COLO829 (cell line): ENCODE data around the gene ATXN2L.
"Not testable (repeated sequence)": the region's sequence is repeated elsewhere in the genome, so short reads cannot be mapped to it uniquely, and the experiment has no call there.

Experiments used
- DNase-seq: peaks from one replicate; pipeline ENCODE4 v3.0.0; 2012; ENCODE audit warnings: low spot score

Gene ATXN2L

GRCh38 chr16:28822520-28823290, at the start of gene ATXN2L:
ATXN2L (plus strand) TSS chr16:28822999; CDS start chr16:28823260, 261 bp downstream.
- DNase-seq, result peak; percentile 85

- DNase-seq, result not testable (repeated sequence)
These were observed 41.1 kb upstream of the ATXN2L start for GRCh38 chr16:28781697-28782096.

GRCh38 chr16:28782357-28782756, 40.4 kb upstream of the ATXN2L start:
- not testable (repeated sequence) for DNase-seq

- DNase-seq, result not testable (repeated sequence)
These were observed 20.4 kb upstream of the ATXN2L start for GRCh38 chr16:28802235-28803019.

GRCh38 chr16:28807445-28808120, 15.2 kb upstream of the ATXN2L start:
- DNase-seq, result not testable (repeated sequence)

GRCh38 chr16:28820016-28820415, 2.8 kb upstream of the ATXN2L start:
- DNase-seq, result no peak

- DNase-seq, result not testable (repeated sequence)
These were observed 2.3 kb upstream of the ATXN2L start for GRCh38 chr16:28820546-28820945.

- DNase-seq, result no peak
These were observed 802 bp upstream of the ATXN2L start for GRCh38 chr16:28821874-28822519.

- DNase-seq, result no peak
These were observed 583 bp downstream of the ATXN2L start for GRCh38 chr16:28823291-28823872.

- peak; percentile 92 for DNase-seq
These were observed 1.3 kb downstream of the ATXN2L start for GRCh38 chr16:28823873-28824716.

- DNase-seq, result no peak
These were observed 1.8 kb downstream of the ATXN2L start for GRCh38 chr16:28824717-28824973.

- no peak for DNase-seq
These were observed 3.3 kb downstream of the ATXN2L start for GRCh38 chr16:28826141-28826540.

GRCh38 chr16:28829747-28830146, 6.9 kb downstream of the ATXN2L start:
- no peak for DNase-seq

GRCh38 chr16:28830531-28830930, 7.7 kb downstream of the ATXN2L start:
- no peak for DNase-seq

- DNase-seq, result no peak
These were observed 11.6 kb downstream of the ATXN2L start for GRCh38 chr16:28834349-28834748.

GRCh38 chr16:28834873-28835863, 12.4 kb downstream of the ATXN2L start:
- no peak for DNase-seq

- no peak for DNase-seq
These were observed 13.3 kb downstream of the ATXN2L start for GRCh38 chr16:28835864-28836760.

GRCh38 chr16:28836761-28837064, 13.9 kb downstream of the ATXN2L start:
- DNase-seq, result no peak
